ENCODE measurements around the gene PRF1. TPM values are rescaled to one million over a fixed set of nuclear protein-coding genes. Genes with fewer than 3 reads are reported as not detected.
A peak's percentile ranks its signal among the peaks of the same experiment; 100 is the strongest.

Gene PRF1
- total RNA-seq, 1 donor from 2014 or later, result not detected

DNA sequence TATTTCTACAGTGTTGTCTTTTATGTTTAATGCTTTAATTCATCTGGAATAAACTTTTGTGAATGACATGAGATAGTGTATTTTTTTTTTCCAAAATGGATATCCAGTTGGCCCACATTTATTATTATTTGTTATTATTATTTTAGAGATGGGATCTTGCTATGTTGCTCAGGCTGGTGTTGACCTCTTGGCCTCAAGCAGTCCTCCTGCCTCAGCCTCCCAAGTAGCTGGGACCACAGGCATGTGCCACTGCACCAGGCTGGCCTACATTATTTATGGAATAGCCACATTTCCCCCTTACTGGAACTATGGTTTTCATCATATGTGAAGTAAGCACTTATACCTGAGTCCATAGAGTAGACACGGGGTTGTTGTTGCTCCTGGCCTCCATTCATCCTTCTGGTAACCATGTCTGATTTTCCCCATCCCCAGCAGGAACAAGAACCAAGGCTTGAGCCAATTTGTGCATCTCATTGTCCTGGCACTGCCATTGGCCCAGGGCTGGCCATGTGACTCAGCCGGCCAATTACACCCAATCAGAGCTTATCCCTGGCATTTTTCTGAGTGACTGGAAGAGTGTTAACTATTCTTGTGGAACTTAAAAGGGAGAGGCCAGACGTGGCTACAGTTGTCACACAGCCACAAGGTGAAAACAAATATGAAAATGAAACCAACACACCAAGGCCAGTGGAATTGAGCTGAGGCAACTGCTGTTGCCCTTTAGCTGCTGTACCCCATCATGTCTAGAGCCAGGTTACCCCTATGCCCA lies 23.1 kb downstream of the PRF1 start:
- no peak overlapping the region for H3K27ac Mint-ChIP-seq (ENCODE audit: unreplicated experiment)
- no peaks in the 10 kb centered on the region for H3K9me3 Mint-ChIP-seq (ENCODE audit: unreplicated experiment)
- H3K36me3 Mint-ChIP-seq (ENCODE audit: unreplicated experiment), result no peaks in the 10 kb centered on the region
- TF ChIP-seq CTCF (IDR thresholded peaks at IDR 0.05), result no peak
- no peaks in the 10 kb centered on the region for H3K27me3 Mint-ChIP-seq (ENCODE audit: unreplicated experiment)
- H3K4me3 Mint-ChIP-seq (ENCODE audit: unreplicated experiment), result no peak overlapping the region
- peaks cover 29% of the 10 kb centered on the region for H3K4me1 Mint-ChIP-seq (ENCODE audit: unreplicated experiment)
- DNase-seq (ENCODE audit: extremely low spot score, unreplicated experiment), result no peak

GRCh38 chr10:70578371-70578947 lies 24.1 kb downstream of the PRF1 start:
- DNase-seq (ENCODE audit: extremely low spot score, unreplicated experiment), result no peak
- no peak overlapping the region for H3K4me3 Mint-ChIP-seq (ENCODE audit: unreplicated experiment)
- no peak overlapping the region for H3K27ac Mint-ChIP-seq (ENCODE audit: unreplicated experiment)
- no peaks in the 10 kb centered on the region for H3K36me3 Mint-ChIP-seq (ENCODE audit: unreplicated experiment)
- no peaks in the 10 kb centered on the region for H3K27me3 Mint-ChIP-seq (ENCODE audit: unreplicated experiment)
- TF ChIP-seq CTCF (IDR thresholded peaks at IDR 0.05), result no peak
- peaks cover 26% of the 10 kb centered on the region for H3K4me1 Mint-ChIP-seq (ENCODE audit: unreplicated experiment)
- no peaks in the 10 kb centered on the region for H3K9me3 Mint-ChIP-seq (ENCODE audit: unreplicated experiment)

DNA sequence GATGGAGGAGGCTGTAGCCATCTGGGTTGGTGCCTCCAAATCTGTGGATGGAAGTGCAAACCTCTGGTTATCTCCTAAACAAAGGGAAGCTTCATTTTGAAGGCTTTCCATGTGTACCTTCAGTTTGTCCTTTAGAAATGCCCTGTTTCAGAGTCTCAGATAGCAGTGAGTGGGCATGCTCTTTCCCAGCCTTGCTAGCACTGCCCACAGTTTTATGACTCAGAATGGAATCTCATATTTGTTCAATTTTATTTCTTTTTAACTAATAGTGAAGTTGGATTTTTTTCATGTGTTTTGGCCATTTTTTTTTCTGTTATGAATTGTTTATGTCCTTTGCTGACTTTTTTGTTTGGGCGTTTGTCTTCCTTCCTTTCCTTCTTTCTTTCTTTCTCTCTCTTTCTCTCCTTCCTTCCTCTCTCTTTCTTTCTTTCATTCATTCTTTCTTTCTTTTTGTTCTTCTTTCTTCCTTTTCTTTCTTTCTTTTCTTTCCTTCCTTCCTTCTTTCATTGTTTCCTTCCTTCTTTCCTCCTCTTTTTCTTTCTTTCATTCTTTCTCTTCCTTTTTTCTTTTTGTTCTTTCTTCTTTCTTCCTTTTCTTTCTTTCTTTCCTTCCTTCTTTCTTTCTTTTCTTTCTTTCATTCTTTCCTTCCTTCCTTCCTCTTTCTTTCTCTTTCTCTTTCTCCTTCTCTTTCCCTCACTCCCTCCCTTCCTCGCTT lies 25.6 kb downstream of the PRF1 start:
- no peaks in the 10 kb centered on the region for H3K9me3 Mint-ChIP-seq (ENCODE audit: unreplicated experiment)
- H3K27me3 Mint-ChIP-seq (ENCODE audit: unreplicated experiment), result no peaks in the 10 kb centered on the region
- no peak for TF ChIP-seq CTCF (IDR thresholded peaks at IDR 0.05)
- peaks cover 2% of the 10 kb centered on the region for H3K36me3 Mint-ChIP-seq (ENCODE audit: unreplicated experiment)
- H3K4me1 Mint-ChIP-seq (ENCODE audit: unreplicated experiment), result peaks cover 26% of the 10 kb centered on the region
- DNase-seq (ENCODE audit: extremely low spot score, unreplicated experiment), result no peak
- no peak overlapping the region for H3K27ac Mint-ChIP-seq (ENCODE audit: unreplicated experiment)
- H3K4me3 Mint-ChIP-seq (ENCODE audit: unreplicated experiment), result no peak overlapping the region

- H3K27ac Mint-ChIP-seq (ENCODE audit: unreplicated experiment), result peak overlapping the region; percentile 13
- peaks cover 2% of the 10 kb centered on the region for H3K36me3 Mint-ChIP-seq (ENCODE audit: unreplicated experiment)
- H3K4me3 Mint-ChIP-seq (ENCODE audit: unreplicated experiment), result no peak overlapping the region
- TF ChIP-seq CTCF (IDR thresholded peaks at IDR 0.05), result no peak
- DNase-seq (ENCODE audit: extremely low spot score, unreplicated experiment), result no peak
- H3K4me1 Mint-ChIP-seq (ENCODE audit: unreplicated experiment), result peaks cover 26% of the 10 kb centered on the region
- no peaks in the 10 kb centered on the region for H3K9me3 Mint-ChIP-seq (ENCODE audit: unreplicated experiment)
- H3K27me3 Mint-ChIP-seq (ENCODE audit: unreplicated experiment), result no peaks in the 10 kb centered on the region
Observed at GRCh38 chr10:70575874-70576802, 26.4 kb downstream of the PRF1 start.
